Astrocyte (in vitro differentiated cells and primary cell): ENCODE measurements around the gene MSMO1. TPM values are rescaled to one million over a fixed set of nuclear protein-coding genes. Genes with fewer than 3 reads are reported as not detected.

Source experiments
- DNase-seq: peaks from one replicate; pipeline ENCODE4 v3.0.0-alpha.2; 2010; ENCODE audit warnings: low read depth
- FAIRE-seq: peaks from 2 replicates; lab custom pipeline; 2011; peaks lifted over from hg19 to GRCh38; lab: Jason Lieb, UNC
- H2AFZ ChIP-seq: 2 replicates; pipeline ENCODE4 v1.6.0; 2012; ENCODE audit warnings: low read depth, low read length, inconsistent platforms
- H3K27ac ChIP-seq: 2 replicates; pipeline ENCODE4 v1.5.1; 2011; ENCODE audit warnings: low read depth, low read length, inconsistent platforms
- H3K27me3 ChIP-seq: 2 replicates; pipeline ENCODE4 v1.6.0; 2011; ENCODE audit warnings: low read length, inconsistent platforms; ENCODE audit not compliant: insufficient read depth
- H3K36me3 ChIP-seq: 2 replicates; pipeline ENCODE4 v1.5.1; 2011; ENCODE audit warnings: low read length, inconsistent platforms; ENCODE audit not compliant: insufficient read depth
- H3K4me1 ChIP-seq: 2 replicates; pipeline ENCODE4 v1.5.1; 2011; ENCODE audit warnings: low read length, inconsistent platforms; ENCODE audit not compliant: insufficient read depth
- H3K4me2 ChIP-seq: 2 replicates; pipeline ENCODE4 v1.6.0; 2012; ENCODE audit warnings: low read length, inconsistent platforms
- H3K4me3 ChIP-seq: 2 replicates; pipeline ENCODE4 v1.5.1; 2011; ENCODE audit warnings: low read depth, mild to moderate bottlenecking, low read length, inconsistent platforms; ENCODE audit not compliant: insufficient read depth
- H3K79me2 ChIP-seq: 2 replicates; pipeline ENCODE4 v1.6.0; 2012; ENCODE audit warnings: mild to moderate bottlenecking, low read length, inconsistent platforms; ENCODE audit not compliant: insufficient read depth
- H3K9ac ChIP-seq: 2 replicates; pipeline ENCODE4 v1.6.0; 2012; ENCODE audit warnings: mild to moderate bottlenecking, low read length, inconsistent platforms
- H3K9me3 ChIP-seq: 2 replicates; pipeline ENCODE4 v1.5.1; 2012; ENCODE audit warnings: low read depth, mild to moderate bottlenecking, low read length, inconsistent platforms; ENCODE audit not compliant: insufficient read depth
- H4K20me1 ChIP-seq: 2 replicates; pipeline ENCODE4 v1.6.0; 2012; ENCODE audit warnings: low read length, inconsistent platforms; ENCODE audit not compliant: insufficient read depth
- H3K27ac Mint-ChIP-seq: one replicate; pipeline ENCODE4 v1.8.0; 2021; ENCODE audit warnings: mild to moderate bottlenecking, mixed read lengths; ENCODE audit not compliant: unreplicated experiment
- H3K27me3 Mint-ChIP-seq: one replicate; pipeline ENCODE4 v1.8.0; 2021; ENCODE audit warnings: low read depth, mixed read lengths; ENCODE audit not compliant: unreplicated experiment
- H3K36me3 Mint-ChIP-seq: one replicate; pipeline ENCODE4 v1.8.0; 2021; ENCODE audit warnings: low read depth, mixed read lengths; ENCODE audit not compliant: unreplicated experiment
- H3K4me1 Mint-ChIP-seq: one replicate; pipeline ENCODE4 v1.8.0; 2021; ENCODE audit warnings: low read depth, mixed read lengths; ENCODE audit not compliant: unreplicated experiment
- H3K4me3 Mint-ChIP-seq: one replicate; pipeline ENCODE4 v1.8.0; 2021; ENCODE audit warnings: mild to moderate bottlenecking, moderate library complexity, mixed read lengths; ENCODE audit not compliant: unreplicated experiment
- H3K9me3 Mint-ChIP-seq: one replicate; pipeline ENCODE4 v1.8.0; 2021; ENCODE audit warnings: mild to moderate bottlenecking, mixed read lengths; ENCODE audit not compliant: unreplicated experiment
- EZH2 ChIP-seq: IDR thresholded peaks from 2 replicates; pipeline ENCODE4 v1.6.1; 2012; ENCODE audit warnings: mild to moderate bottlenecking, low read length, inconsistent platforms; ENCODE audit not compliant: insufficient read depth
- microRNA-seq: library from miRNA; unstranded; fragments of <30 nt; microRNA quantifications from one replicate; pipeline ENCODE4 v1.2.0, GENCODE V29; 2020
- total RNA-seq: library from RNA; stranded (reverse); gene quantifications from 2 replicates; pipeline ENCODE4 v1.2.1, GENCODE V29; 2021
- TF ChIP-seq, protein P1 (sequence below): IDR thresholded peaks from 2 replicates; pipeline ENCODE4 v1.5.1; 2011; ENCODE audit warnings: low read depth, mild to moderate bottlenecking, inconsistent platforms, low read length, moderate library complexity; ENCODE audit not compliant: insufficient read depth

MSMO1 gene
- total RNA-seq, 1 donor from 2014 or later = 179 TPM

DNA sequence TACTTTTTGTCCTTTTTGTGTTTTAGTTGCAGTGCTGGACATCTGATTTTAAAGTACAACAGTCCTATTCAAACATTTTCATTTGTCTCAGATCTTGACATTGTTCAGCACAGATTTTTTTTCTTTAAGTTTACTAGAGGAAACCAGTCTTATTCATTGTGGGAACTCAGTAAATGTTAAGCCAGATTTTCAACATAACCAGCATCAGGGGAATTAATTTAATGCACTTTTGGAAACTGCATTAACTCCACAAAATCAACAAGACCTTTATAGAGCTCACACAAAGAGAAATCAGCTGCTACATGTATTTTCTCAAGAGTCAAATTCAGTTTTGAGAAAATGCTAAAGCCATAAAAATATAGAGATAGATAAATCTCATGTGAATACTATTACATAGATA lies 61.3 kb downstream of the MSMO1 start:
- Histone ChIP-seq H3K4me2 (no peak overlapping the region), H3K36me3 (no peaks in the 10 kb centered on the region), H2AFZ (no peak overlapping the region), H3K4me3 (no peak overlapping the region), H3K4me1 (peaks cover 3% of the 10 kb centered on the region), H4K20me1 (no peaks in the 10 kb centered on the region), H3K27me3 (no peaks in the 10 kb centered on the region), H3K79me2 (no peaks in the 10 kb centered on the region), H3K9me3 (no peaks in the 10 kb centered on the region), H3K9ac (no peak overlapping the region), H3K27ac (no peak overlapping the region)
- Mint-ChIP-seq H3K36me3 (no peaks in the 10 kb centered on the region), H3K27ac (no peak overlapping the region), H3K4me3 (no peak overlapping the region), H3K27me3 (no peaks in the 10 kb centered on the region), H3K4me1 (peaks cover 21% of the 10 kb centered on the region), H3K9me3 (no peaks in the 10 kb centered on the region)
- no peak for FAIRE-seq
- no peak for DNase-seq
- TF ChIP-seq EZH2 = no peak
- TF ChIP-seq, protein P1, sequence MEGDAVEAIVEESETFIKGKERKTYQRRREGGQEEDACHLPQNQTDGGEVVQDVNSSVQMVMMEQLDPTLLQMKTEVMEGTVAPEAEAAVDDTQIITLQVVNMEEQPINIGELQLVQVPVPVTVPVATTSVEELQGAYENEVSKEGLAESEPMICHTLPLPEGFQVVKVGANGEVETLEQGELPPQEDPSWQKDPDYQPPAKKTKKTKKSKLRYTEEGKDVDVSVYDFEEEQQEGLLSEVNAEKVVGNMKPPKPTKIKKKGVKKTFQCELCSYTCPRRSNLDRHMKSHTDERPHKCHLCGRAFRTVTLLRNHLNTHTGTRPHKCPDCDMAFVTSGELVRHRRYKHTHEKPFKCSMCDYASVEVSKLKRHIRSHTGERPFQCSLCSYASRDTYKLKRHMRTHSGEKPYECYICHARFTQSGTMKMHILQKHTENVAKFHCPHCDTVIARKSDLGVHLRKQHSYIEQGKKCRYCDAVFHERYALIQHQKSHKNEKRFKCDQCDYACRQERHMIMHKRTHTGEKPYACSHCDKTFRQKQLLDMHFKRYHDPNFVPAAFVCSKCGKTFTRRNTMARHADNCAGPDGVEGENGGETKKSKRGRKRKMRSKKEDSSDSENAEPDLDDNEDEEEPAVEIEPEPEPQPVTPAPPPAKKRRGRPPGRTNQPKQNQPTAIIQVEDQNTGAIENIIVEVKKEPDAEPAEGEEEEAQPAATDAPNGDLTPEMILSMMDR = no peak

Small RNAs within 50 kb of the gene (microRNA-seq; reads per million reads assigned to microRNA genes)
- not detected for gene MIR578

Other genes starting within 250 kb of the MSMO1 start
- gene TMEM192, start 214.8 kb upstream of the MSMO1 start, total RNA-seq = 17.4 and 20.2 TPM in 2 replicates
- 26.2 and 28.2 TPM in 2 replicates for gene KLHL2, start 120.1 kb upstream of the MSMO1 start, total RNA-seq
- 380 and 385 TPM in 2 replicates for gene CPE, start 51.3 kb downstream of the MSMO1 start, total RNA-seq